Activated T-cell treated with anti-CD3 and anti-CD28 coated beads for 48 hours (primary cell): ENCODE measurements around the gene CST9.
"Not testable (repeated sequence)": the region's sequence is repeated elsewhere in the genome, so short reads cannot be mapped to it uniquely, and the experiment has no call there.

Experiments used
- DNase-seq: peaks from one replicate; pipeline ENCODE4 v3.0.0-alpha.2; 2020; ENCODE audit warnings: low read depth

The CST9 gene

GRCh38 chr20:23637282-23638221 lies 31.8 kb upstream of the CST9 start, which contains the start of gene CST3:
Gene CST3 (minus strand): TSS chr20:23637955. CDS start chr20:23637862, 93 bp downstream.
- DNase-seq, result no peak

- no peak for DNase-seq
Measured at GRCh38 chr20:23636908-23637281, 31.2 kb upstream of the CST9 start.

GRCh38 chr20:23636182-23636907 lies 30.6 kb upstream of the CST9 start:
- DNase-seq, result no peak

DNA sequence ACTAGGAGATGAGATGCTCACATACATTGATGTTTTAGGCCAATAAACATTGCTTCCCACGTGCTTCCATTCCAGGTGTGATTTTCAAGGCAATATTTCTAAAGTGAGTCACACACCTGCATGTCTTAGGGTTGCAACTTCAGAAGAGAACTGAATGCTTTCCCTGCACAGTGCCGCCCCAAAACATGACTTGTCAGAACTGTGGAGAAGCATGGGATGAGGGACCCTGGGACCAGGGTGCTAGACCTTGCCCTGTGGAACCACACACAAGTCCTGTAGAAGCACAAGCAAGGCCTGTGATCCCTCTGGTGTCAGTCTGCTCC lies 30.0 kb upstream of the CST9 start:
- not testable (repeated sequence) for DNase-seq

DNA sequence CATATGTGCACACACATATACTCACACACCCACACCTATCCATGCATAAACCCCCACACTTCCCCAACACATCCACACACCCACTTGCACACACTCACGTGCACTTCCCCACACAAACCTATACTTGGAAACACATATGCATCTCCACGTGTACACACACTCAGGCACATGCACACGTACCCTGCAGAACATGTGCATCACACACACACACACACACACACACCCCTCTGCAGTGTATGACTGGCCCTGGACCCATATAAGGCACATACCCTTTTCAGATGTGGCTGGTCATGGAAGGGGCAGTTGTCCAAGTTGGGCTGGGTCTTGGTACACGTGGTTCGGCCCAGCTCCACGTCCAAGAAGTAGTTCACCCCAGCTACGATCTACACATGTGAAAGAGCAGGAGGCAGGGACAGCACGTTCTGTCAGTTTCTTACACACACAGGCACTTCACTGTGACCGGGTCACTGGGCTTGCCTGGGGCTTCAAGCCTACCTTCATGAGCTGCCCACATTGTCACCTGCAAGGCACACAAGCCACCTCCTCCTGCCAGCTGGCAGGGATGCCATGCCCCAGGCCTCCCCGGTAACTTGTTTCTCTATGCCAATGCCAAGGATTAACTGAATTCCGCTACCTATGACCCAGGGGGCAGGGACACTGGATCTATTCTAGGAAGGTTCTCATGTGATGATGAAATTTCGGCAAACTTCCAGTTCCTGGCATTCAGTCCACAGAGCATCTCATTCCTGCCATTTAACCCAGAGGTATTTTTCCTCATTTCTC lies 29.5 kb upstream of the CST9 start:
- DNase-seq, result no peak

- DNase-seq, result no peak
Measured at GRCh38 chr20:23634044-23634801, 28.5 kb upstream of the CST9 start.

DNA sequence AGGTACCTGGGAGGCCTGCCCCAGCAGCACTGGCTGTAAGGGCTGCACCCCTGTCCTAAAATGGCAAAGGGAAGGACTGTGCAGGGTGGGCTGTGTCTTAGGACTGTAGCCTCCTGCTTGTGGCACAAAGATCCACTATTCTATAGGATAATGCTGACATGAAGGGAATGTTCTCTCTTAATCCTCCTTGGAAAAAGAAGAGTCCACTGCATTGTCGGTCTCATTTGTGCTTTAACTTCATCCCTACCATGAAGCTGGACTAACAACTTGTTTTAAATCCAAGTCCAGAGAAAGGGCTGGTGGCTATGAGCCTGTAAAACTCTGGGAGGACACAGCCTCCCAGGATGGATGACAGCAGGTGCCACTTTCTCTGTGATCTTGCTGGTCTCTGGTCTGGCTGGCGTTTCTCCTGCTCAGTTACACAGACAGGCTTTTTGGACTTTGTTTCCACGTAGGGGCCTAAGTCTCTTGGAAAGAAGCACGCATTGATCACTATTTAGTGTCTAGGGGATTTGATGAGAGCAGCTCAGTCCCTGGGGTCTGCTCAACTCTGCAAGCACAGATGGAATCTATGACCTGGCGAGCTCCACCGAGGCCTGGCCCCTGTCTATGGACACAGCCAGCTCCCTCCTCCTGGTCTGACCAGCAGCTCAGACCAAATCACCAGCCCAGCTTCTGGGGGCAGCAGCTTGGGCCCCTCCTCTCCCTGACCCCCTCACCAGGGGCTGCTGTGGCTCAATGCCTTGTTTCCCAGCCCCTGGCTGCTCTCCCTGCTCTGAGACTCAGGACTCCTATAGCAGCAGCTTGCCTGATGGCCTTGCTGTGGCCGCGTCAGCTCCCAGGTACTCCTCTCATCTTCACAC lies 27.2 kb upstream of the CST9 start:
- no peak for DNase-seq

- no peak for DNase-seq
Measured at GRCh38 chr20:23631981-23632710, 26.4 kb upstream of the CST9 start.

DNA sequence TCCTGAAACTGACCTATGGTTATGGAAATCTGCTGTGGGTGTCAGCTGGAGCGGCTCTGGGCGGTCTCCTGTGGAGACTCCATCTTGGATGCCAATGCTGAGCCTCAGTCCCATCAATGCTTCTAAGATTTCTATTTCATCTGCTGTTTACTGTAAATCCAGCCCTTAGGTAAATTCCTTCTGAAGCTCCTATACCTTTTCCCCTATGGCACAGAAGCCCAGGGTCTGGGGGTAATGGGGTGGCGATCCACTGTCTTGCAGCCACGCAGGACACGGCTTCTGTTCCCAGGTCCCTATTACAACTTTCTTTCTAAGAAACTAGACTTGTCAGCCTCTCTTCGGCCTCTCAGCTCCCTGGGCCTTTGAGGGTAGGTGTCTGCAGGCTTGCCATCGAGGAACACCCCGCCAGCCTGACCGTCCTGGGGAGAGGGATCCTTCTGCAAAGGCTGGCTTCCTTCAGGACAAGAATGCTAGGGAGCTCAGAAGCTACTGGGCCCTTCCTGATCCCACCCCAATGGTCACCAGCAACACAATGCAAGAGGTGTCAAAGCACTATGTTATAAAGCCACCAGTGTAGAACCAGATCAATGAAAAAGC lies 25.6 kb upstream of the CST9 start:
- DNase-seq, result no peak

- DNase-seq, result no peak
Measured at GRCh38 chr20:23630392-23630849, 24.7 kb upstream of the CST9 start.

DNA sequence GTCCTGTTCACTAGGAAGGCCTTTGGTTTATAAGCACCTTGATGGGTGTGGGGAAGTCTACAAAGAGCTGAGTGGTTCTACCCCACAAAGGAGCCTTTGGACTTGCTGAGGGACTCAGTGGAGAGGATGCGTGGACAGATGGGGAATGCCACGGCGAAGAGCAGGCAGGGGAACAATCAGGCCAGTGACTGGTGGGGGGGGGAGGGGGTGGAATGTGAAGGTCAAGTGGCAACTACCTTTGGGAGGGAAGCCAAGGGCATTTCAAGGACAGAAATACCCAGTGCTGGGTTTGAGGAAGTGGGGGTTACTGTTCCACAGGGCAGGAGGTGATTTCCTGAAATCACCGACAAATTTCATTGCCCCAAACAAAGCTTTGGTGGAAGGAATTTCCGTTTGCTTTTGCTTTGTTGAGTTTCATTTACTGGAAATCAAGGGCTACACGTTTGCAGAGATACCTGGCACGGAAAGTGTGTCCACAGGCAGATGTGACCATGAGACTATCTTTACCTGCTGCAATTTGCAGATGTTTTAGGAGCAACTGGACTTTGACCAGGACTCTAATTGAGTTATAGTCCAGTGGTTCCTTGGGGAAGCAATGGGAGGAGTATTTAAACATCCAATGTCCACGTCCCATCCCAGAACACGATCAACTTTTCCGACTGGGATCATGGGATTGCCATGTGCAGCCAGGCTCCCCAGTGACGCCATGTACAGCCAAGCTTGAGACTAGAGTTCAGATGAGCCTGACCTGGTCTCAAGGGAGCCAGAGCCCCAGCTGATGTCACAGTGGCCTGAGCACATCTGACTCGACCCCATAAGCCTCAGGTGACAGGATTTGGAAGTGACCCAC lies 24.1 kb upstream of the CST9 start:
- no peak for DNase-seq

- no peak for DNase-seq
Measured at GRCh38 chr20:23629017-23629541, 23.4 kb upstream of the CST9 start.

GRCh38 chr20:23628402-23629016 lies 22.8 kb upstream of the CST9 start:
- no peak for DNase-seq

DNA sequence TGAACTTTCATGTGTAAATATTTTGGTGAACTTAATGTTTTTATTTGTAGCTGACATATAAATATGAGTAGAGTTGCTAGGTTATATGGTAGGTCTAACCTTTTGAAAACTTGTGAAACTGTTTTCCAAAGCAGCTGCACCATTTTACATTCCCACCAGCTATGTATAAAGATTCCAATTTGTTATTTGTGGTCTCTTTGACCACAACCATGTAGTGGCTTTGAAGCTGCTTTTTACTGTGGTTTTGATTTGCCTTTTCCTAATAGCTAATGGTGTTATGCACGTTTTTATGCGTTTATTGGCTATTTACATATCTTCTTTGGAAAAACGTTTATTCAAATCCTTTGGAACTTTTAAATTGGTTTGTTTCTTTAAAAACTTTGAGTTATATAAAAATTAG lies 21.8 kb upstream of the CST9 start:
- no peak for DNase-seq

- DNase-seq, result no peak
Measured at GRCh38 chr20:23626040-23626620, 20.4 kb upstream of the CST9 start.

GRCh38 chr20:23625236-23625964 lies 19.7 kb upstream of the CST9 start:
- no peak for DNase-seq

- no peak for DNase-seq
Measured at GRCh38 chr20:23624324-23624691, 18.6 kb upstream of the CST9 start.
